NB4 (cell line): ENCODE results near the gene NAA80.

Experiments used
- CTCF ChIP-seq: IDR thresholded peaks from one replicate; pipeline ENCODE4 v1.5.1; 2012; ENCODE audit warnings: low read depth, low read length
- MAX ChIP-seq: IDR thresholded peaks from 2 replicates; pipeline ENCODE4 v1.6.1; 2011; ENCODE audit warnings: low read depth, low read length
- MYC ChIP-seq: IDR thresholded peaks from 2 replicates; pipeline ENCODE4 v1.6.1; 2011; ENCODE audit warnings: low read depth, low read length
- POLR2A ChIP-seq: IDR thresholded peaks from 2 replicates; pipeline ENCODE4 v1.6.1; 2011; ENCODE audit warnings: mild to moderate bottlenecking; ENCODE audit not compliant: insufficient read length; ENCODE audit errors: extremely low read depth

GRCh38 chr3:50278123-50278879 is 20.9 kb downstream of the NAA80 start:
- TF ChIP-seq POLR2A (no peak), CTCF (no peak), MYC (no peak), MAX (no peak)
